DMS79 treated with DMSO at 0.1 percent for 48 hours (cell line): ENCODE data around the gene CUX1.
"Not testable (repeated sequence)": the region's sequence is repeated elsewhere in the genome, so short reads cannot be mapped to it uniquely, and the experiment has no call there.

Experiments used
- DNase-seq: peaks from one replicate; lab custom pipeline; 2025; lab: John Stamatoyannopoulos, UW

CUX1 gene

GRCh38 chr7:102313997-102314780 lies 496.8 kb downstream of the CUX1 start:
- DNase-seq, result no peak

- no peak for DNase-seq
These were observed 500.0 kb downstream of the CUX1 start for GRCh38 chr7:102317231-102318059.

- no peak for DNase-seq
These were observed 501.1 kb downstream of the CUX1 start for GRCh38 chr7:102318482-102318971.

- no peak for DNase-seq
These were observed 502.2 kb downstream of the CUX1 start for GRCh38 chr7:102319671-102320070.

- no peak for DNase-seq
These were observed 502.8 kb downstream of the CUX1 start for GRCh38 chr7:102320181-102320580.

- no peak for DNase-seq
These were observed 503.4 kb downstream of the CUX1 start for GRCh38 chr7:102320601-102321350.

GRCh38 chr7:102321351-102322201 lies 504.1 kb downstream of the CUX1 start:
- no peak for DNase-seq

GRCh38 chr7:102322202-102322715 lies 504.8 kb downstream of the CUX1 start:
- no peak for DNase-seq

GRCh38 chr7:102323914-102324195 lies 506.4 kb downstream of the CUX1 start:
- DNase-seq, result no peak

- not testable (repeated sequence) for DNase-seq
These were observed 507.7 kb downstream of the CUX1 start for GRCh38 chr7:102325106-102325505.

- DNase-seq, result no peak
These were observed 508.9 kb downstream of the CUX1 start for GRCh38 chr7:102326157-102326889.

GRCh38 chr7:102327183-102327582 lies 509.8 kb downstream of the CUX1 start:
- not testable (repeated sequence) for DNase-seq

GRCh38 chr7:102328863-102329262 lies 511.4 kb downstream of the CUX1 start:
- DNase-seq, result not testable (repeated sequence)

- DNase-seq, result not testable (repeated sequence)
These were observed 511.9 kb downstream of the CUX1 start for GRCh38 chr7:102329366-102329765.

- not testable (repeated sequence) for DNase-seq
These were observed 513.4 kb downstream of the CUX1 start for GRCh38 chr7:102330666-102331460.
